Activated CD8-positive, alpha-beta memory T cell treated with anti-CD3 and anti-CD28 coated beads, Interleukin-2, amount 50 U/mL, for 24 hours (primary cell): ENCODE data around the gene FGF7.
"Not testable (repeated sequence)": the region's sequence is repeated elsewhere in the genome, so short reads cannot be mapped to it uniquely, and the experiment has no call there.

Experiments used
- DNase-seq: peaks from one replicate; pipeline ENCODE4 v3.0.0-alpha.2; 2020; ENCODE audit errors: extremely low read depth

Gene FGF7

GRCh38 chr15:49423021-49423420 lies at the start of gene FGF7:
TSS of gene FGF7 (plus strand) at chr15:49423242. CDS start at chr15:49424298, 1,056 bp downstream.
- DNase-seq, result no peak

GRCh38 chr15:49379996-49380395 lies 43.0 kb upstream of the FGF7 start:
- DNase-seq, result no peak

- DNase-seq, result no peak
These were observed 42.1 kb upstream of the FGF7 start for GRCh38 chr15:49380912-49381311.

GRCh38 chr15:49382394-49382793 lies 40.6 kb upstream of the FGF7 start:
- DNase-seq, result no peak

GRCh38 chr15:49383266-49383665 lies 39.8 kb upstream of the FGF7 start:
- DNase-seq, result no peak

GRCh38 chr15:49387471-49387870 lies 35.6 kb upstream of the FGF7 start:
- DNase-seq, result no peak

GRCh38 chr15:49402515-49403296 lies 20.3 kb upstream of the FGF7 start:
- DNase-seq, result not testable (repeated sequence)

- no peak for DNase-seq
These were observed 16.5 kb upstream of the FGF7 start for GRCh38 chr15:49406352-49407118.

- DNase-seq, result no peak
These were observed 12.4 kb upstream of the FGF7 start for GRCh38 chr15:49410641-49411040.

GRCh38 chr15:49412797-49413196 lies 10.2 kb upstream of the FGF7 start:
- DNase-seq, result no peak

GRCh38 chr15:49415149-49415548 lies 7.9 kb upstream of the FGF7 start:
- no peak for DNase-seq

GRCh38 chr15:49415638-49416037 lies 7.4 kb upstream of the FGF7 start:
- DNase-seq, result no peak

GRCh38 chr15:49418811-49419210 lies 4.2 kb upstream of the FGF7 start:
- no peak for DNase-seq

- DNase-seq, result no peak
These were observed 1.1 kb upstream of the FGF7 start for GRCh38 chr15:49421991-49422390.

- DNase-seq, result no peak
These were observed 984 bp downstream of the FGF7 start for GRCh38 chr15:49423901-49424550.

- no peak for DNase-seq
These were observed 1.9 kb downstream of the FGF7 start for GRCh38 chr15:49424954-49425353.

- no peak for DNase-seq
These were observed 4.3 kb downstream of the FGF7 start for GRCh38 chr15:49427372-49427771.

- no peak for DNase-seq
These were observed 5.5 kb downstream of the FGF7 start for GRCh38 chr15:49428409-49429095.

- DNase-seq, result no peak
These were observed 7.0 kb downstream of the FGF7 start for GRCh38 chr15:49430046-49430445.

- no peak for DNase-seq
These were observed 12.1 kb downstream of the FGF7 start for GRCh38 chr15:49435174-49435573.

- no peak for DNase-seq
These were observed 13.7 kb downstream of the FGF7 start for GRCh38 chr15:49436751-49437150.
